A549 treated with RU486 at 1 μM for 4 hours (cell line): ENCODE data around the gene C22orf31. TPM values are rescaled to one million over a fixed set of nuclear protein-coding genes. Genes with fewer than 3 reads are reported as not detected.

ENCODE experiments used
- total RNA-seq: library from RNA; stranded (reverse); fragments of 200-300 nt; extraction: Qiagen RNA extraction; gene quantifications from 5 replicates; pipeline ENCODE4 v1.2.3, GENCODE V29; 2022; ENCODE audit warnings: low read depth

The C22orf31 gene
- not detected in 5 replicates for total RNA-seq

GRCh38 chr22:29061773-29062172 lies at the start of gene C22orf31:
C22orf31 (minus strand) TSS chr22:29061831; CDS start chr22:29061792, 39 bp downstream.

GRCh38 chr22:29072979-29073617 lies 11.5 kb upstream of the C22orf31 start, which contains the start of gene KREMEN1:
KREMEN1 (plus strand) TSS chr22:29073035; CDS start chr22:29073131, 96 bp downstream.

Other genes with a start within 250 kb of the C22orf31 start
- gene ZNRF3, start 178.3 kb downstream of the C22orf31 start, total RNA-seq: 3.8 to 7.5 TPM (median 6.6 TPM) in 5 replicates
- gene KREMEN1, start 11.2 kb upstream of the C22orf31 start, total RNA-seq: 1.9 to 4.6 TPM (median 3.9 TPM) in 5 replicates
- gene EMID1, start 144.1 kb upstream of the C22orf31 start, total RNA-seq: 0.32 to 0.61 TPM (median 0.43 TPM) in 5 replicates
- gene RHBDD3, start 206.2 kb upstream of the C22orf31 start, total RNA-seq: 20.0 to 28.0 TPM (median 26.0 TPM) in 5 replicates
- gene EWSR1, start 206.4 kb upstream of the C22orf31 start, total RNA-seq: 223 to 231 TPM (median 229 TPM) in 5 replicates
- gene GAS2L1, start 244.8 kb upstream of the C22orf31 start, total RNA-seq: 18.2 to 33.4 TPM (median 28.1 TPM) in 5 replicates